Left ventricle myocardium inferior (tissue), 1 donor: Measurements from ENCODE around the gene RBMS3. TPM values are rescaled to one million over a fixed set of nuclear protein-coding genes. Genes with fewer than 3 reads are reported as not detected.

Experiments used
- DNase-seq: peaks from one replicate; pipeline ENCODE4 v3.0.0-alpha.2; 2020
- H3K27ac ChIP-seq: fragments of 200-600 bp; replicated peaks from 2 replicates; pipeline ENCODE4 v1.8.0; 2021
- H3K27me3 ChIP-seq: fragments of 200-600 bp; 2 replicates; pipeline ENCODE4 v1.8.0; 2021; ENCODE audit warnings: low read depth
- H3K36me3 ChIP-seq: fragments of 200-600 bp; 2 replicates; pipeline ENCODE4 v1.8.0; 2021
- H3K4me1 ChIP-seq: fragments of 200-600 bp; 2 replicates; pipeline ENCODE4 v1.8.0; 2021
- H3K4me3 ChIP-seq: fragments of 200-600 bp; 2 replicates; pipeline ENCODE4 v1.8.0; 2021; ENCODE audit warnings: mild to moderate bottlenecking, moderate library complexity
- H3K9me3 ChIP-seq: fragments of 200-600 bp; replicated peaks from 2 replicates; pipeline ENCODE4 v1.8.0; 2021
- intact Hi-C: fragments of 100-400 bp; cut with micrococcal nuclease; formaldehyde crosslinking; loops from one replicate; pipeline ENCODE4 v1.11.0; 2022
- total RNA-seq: library from RNA; stranded (reverse); fragmentation: NEBNext Ultra II Directional; extraction: Animal tissue kit (Norgen Biotek cat#: 25700); gene quantifications from one replicate; pipeline ENCODE4 v1.2.1, GENCODE V29; 2021
- TF ChIP-seq, protein P1 (sequence below): fragments of 200-600 bp; IDR thresholded peaks from 2 replicates; pipeline ENCODE4 v1.8.0; 2021; ENCODE audit warnings: antibody characterized with exemption, mild to moderate bottlenecking, borderline replicate concordance
- donor health status: DM: no; HTN: yes; CAD: no; lungs with severe emphysema.

Gene RBMS3
- total RNA-seq, 1 donor from 2014 or later = 25.3 TPM

DNA sequence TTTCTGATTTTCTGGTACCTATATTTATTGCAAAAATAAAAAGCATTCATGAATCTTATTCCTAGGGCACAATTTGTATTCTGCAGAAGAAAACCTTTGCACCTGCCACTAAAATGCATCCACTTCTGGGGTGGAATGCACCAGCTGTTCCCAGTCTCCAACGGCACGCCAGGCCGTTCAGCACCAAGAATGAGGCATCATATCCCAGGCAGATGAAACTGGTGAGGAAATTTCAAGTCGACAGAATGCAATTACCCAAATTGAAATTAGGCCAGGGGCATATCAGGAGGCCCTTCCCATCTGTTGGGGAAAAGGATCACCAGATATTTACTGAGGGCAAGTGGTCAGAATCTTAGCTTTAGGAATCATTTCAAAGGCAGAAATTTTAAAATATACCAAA, 13.6 kb upstream of the RBMS3 start:
- no peaks in the 10 kb centered on the region for H3K9me3 ChIP-seq
- no peaks in the 10 kb centered on the region for H3K4me1 ChIP-seq
- TF ChIP-seq, protein P1, sequence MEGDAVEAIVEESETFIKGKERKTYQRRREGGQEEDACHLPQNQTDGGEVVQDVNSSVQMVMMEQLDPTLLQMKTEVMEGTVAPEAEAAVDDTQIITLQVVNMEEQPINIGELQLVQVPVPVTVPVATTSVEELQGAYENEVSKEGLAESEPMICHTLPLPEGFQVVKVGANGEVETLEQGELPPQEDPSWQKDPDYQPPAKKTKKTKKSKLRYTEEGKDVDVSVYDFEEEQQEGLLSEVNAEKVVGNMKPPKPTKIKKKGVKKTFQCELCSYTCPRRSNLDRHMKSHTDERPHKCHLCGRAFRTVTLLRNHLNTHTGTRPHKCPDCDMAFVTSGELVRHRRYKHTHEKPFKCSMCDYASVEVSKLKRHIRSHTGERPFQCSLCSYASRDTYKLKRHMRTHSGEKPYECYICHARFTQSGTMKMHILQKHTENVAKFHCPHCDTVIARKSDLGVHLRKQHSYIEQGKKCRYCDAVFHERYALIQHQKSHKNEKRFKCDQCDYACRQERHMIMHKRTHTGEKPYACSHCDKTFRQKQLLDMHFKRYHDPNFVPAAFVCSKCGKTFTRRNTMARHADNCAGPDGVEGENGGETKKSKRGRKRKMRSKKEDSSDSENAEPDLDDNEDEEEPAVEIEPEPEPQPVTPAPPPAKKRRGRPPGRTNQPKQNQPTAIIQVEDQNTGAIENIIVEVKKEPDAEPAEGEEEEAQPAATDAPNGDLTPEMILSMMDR = no peak
- no peak for DNase-seq
- no peak overlapping the region for H3K27ac ChIP-seq
- intact Hi-C loops = no loop called here
- no peaks in the 10 kb centered on the region for H3K36me3 ChIP-seq
- H3K27me3 ChIP-seq = no peaks in the 10 kb centered on the region
- no peak overlapping the region for H3K4me3 ChIP-seq

DNA sequence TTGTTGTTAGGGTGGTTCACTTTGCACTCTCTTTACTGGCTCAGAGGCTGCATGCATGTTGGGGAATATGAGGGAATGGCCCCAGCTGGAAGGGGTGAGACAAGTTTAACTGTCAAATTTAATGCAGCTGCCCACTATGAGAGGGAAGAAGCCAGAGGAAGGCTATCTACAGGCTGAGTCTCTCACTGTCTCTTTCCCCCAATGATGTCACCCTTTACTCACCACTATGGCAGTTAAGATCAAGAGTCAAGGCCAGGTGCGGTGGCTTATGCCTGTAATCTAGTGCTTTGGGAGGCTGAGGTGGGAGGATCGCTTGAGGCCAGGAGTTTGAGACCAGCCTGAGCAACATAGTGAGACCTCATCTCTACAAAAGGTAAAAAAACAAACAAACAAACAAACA, 12.2 kb upstream of the RBMS3 start:
- H3K4me3 ChIP-seq = no peak overlapping the region
- TF ChIP-seq, protein P1 = no peak
- H3K27me3 ChIP-seq = no peaks in the 10 kb centered on the region
- H3K4me1 ChIP-seq = no peaks in the 10 kb centered on the region
- DNase-seq = no peak
- H3K36me3 ChIP-seq = no peaks in the 10 kb centered on the region
- H3K9me3 ChIP-seq = no peaks in the 10 kb centered on the region
- intact Hi-C loops = no loop called here
- no peak overlapping the region for H3K27ac ChIP-seq

- intact Hi-C loops = loop anchor here (10.0 kb wide), 2 partner anchors 126 to 356 kb away; no protein-coding TSS in a partner anchor
Measured at GRCh38 chr3:29270752-29271151, 10.1 kb upstream of the RBMS3 start.

DNA sequence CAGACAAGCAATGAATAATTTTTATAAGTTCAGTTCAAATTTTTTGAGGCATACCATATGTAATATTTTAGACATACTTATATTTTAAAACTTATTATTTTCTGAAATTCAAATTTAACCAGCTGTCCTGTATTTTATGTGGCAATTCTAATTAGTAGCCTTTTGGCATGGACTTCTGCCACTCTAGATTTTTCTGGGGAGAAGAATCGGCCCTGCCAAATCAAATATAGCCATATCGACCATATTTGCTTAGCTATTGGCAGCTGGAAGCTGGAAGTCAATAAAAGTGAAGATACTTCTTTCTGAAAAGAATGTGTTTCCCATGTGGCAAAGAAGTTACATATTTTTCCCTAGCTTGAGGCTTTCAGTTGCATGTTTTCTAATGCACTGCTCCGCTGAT, 9.4 kb upstream of the RBMS3 start:
- DNase-seq = no peak
- Histone ChIP-seq H3K36me3 (no peaks in the 10 kb centered on the region), H3K4me3 (no peak overlapping the region), H3K9me3 (no peaks in the 10 kb centered on the region), H3K4me1 (no peaks in the 10 kb centered on the region), H3K27me3 (no peaks in the 10 kb centered on the region), H3K27ac (no peak overlapping the region)
- TF ChIP-seq, protein P1 = no peak
- intact Hi-C loops = loop anchor here (10.0 kb wide), 2 partner anchors 127 to 357 kb away; no protein-coding TSS in a partner anchor

More at GRCh38 chr3:29270752-29271151, 10.1 kb upstream of the RBMS3 start:
- H3K4me1 ChIP-seq = no peaks in the 10 kb centered on the region
- H3K9me3 ChIP-seq = no peaks in the 10 kb centered on the region
- no peaks in the 10 kb centered on the region for H3K36me3 ChIP-seq
- H3K4me3 ChIP-seq = no peak overlapping the region
- H3K27me3 ChIP-seq = no peaks in the 10 kb centered on the region
- no peak overlapping the region for H3K27ac ChIP-seq
- no peak for DNase-seq
- TF ChIP-seq, protein P1 = no peak

DNA sequence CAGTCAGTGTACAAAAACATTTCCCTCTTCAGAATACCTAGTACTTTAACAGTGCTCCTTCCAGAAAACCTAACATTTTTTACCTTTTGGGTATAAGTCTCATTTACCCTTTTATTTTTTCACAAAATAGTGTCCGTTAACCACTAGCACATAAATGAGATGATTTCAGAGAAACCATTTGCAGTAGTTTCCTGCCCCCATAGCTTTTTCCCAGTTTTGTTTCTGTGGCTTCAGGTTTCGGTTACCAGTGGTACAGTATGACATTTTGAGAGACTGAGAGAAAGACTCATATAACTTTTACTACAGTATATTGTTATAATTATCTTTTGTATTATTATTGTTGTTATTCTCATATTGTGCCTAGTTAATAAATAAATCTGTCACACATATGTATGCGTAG, 6.2 kb upstream of the RBMS3 start:
- no peaks in the 10 kb centered on the region for H3K9me3 ChIP-seq
- intact Hi-C loops = loop anchor here (10.0 kb wide), 2 partner anchors 130 to 360 kb away; no protein-coding TSS in a partner anchor
- no peaks in the 10 kb centered on the region for H3K36me3 ChIP-seq
- H3K27ac ChIP-seq = no peak overlapping the region
- no peak for DNase-seq
- peaks cover 14% of the 10 kb centered on the region for H3K4me1 ChIP-seq
- TF ChIP-seq, protein P1 = no peak
- no peak overlapping the region for H3K4me3 ChIP-seq
- H3K27me3 ChIP-seq = no peaks in the 10 kb centered on the region
